Measurements from ENCODE around the gene RAD51B.
"Not testable (repeated sequence)": the region's sequence is repeated elsewhere in the genome, so short reads cannot be mapped to it uniquely, and the experiment has no call there.

Gene RAD51B

DNA sequence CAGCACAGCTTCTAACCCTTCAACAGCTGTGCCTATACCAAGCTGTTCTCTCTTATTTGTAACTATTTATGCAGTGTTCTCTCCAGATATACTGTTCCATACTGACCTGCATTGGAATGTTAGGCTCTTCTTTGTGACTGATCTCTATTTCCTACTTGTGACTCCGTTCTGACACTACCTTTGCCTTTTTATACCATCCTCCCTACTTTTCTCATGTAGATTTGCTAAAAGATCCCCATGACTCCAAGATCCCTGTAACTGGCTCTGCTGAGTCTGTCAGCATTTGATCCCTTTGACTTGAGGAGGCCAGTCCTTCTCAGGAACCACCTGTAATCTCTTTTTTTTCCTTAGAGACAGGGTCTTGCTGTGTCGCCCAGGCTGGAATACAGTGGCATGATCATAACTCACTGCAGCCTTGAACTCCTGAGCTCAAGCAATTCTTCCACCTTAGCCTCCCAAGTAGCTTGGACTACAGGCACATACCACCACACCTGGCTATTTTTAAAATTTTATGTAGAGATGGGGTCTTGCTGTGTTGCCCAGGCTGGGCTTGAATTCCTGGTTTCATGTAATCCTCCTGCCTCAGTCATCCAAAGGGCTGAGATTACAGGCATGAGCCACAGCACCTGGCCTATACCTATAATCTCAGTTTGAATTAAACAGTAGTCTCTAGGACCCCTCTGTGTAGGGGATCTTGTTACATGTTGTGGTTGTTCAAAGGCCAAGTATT lies 605.0 kb downstream of the RAD51B start:
- ATAC-seq: no peak
- peaks cover 5% of the 10 kb centered on the region for H3K4me1 Mint-ChIP-seq
- H3K27ac Mint-ChIP-seq: no peak overlapping the region
- H3K4me3 Mint-ChIP-seq: no peak overlapping the region
- no peaks in the 10 kb centered on the region for H3K36me3 Mint-ChIP-seq
- no peaks in the 10 kb centered on the region for H3K9me3 Mint-ChIP-seq
- DNase-seq (ENCODE audit: low spot score in 2 of 2): no peak

GRCh38 chr14:68426661-68427549 lies 607.3 kb downstream of the RAD51B start:
- Mint-ChIP-seq H3K36me3 (no peaks in the 10 kb centered on the region), H3K4me1 (no peaks in the 10 kb centered on the region), H3K4me3 (no peak overlapping the region), H3K27ac (no peak overlapping the region), H3K9me3 (no peaks in the 10 kb centered on the region)
- ATAC-seq: peak; percentile 58
- DNase-seq (ENCODE audit: low spot score in 2 of 2): no peak

GRCh38 chr14:68427550-68427890 lies 607.9 kb downstream of the RAD51B start:
- DNase-seq (ENCODE audit: low spot score in 2 of 2) (no peak), ATAC-seq (no peak)
- no peak overlapping the region for H3K4me3 Mint-ChIP-seq
- H3K9me3 Mint-ChIP-seq: no peaks in the 10 kb centered on the region
- no peaks in the 10 kb centered on the region for H3K36me3 Mint-ChIP-seq
- no peaks in the 10 kb centered on the region for H3K4me1 Mint-ChIP-seq
- no peak overlapping the region for H3K27ac Mint-ChIP-seq

GRCh38 chr14:68428900-68429299 lies 609.3 kb downstream of the RAD51B start:
- not testable (repeated sequence) for H3K4me1 Mint-ChIP-seq; ATAC-seq; H3K9me3 Mint-ChIP-seq; DNase-seq (ENCODE audit: low spot score in 2 of 2); H3K27ac Mint-ChIP-seq; H3K4me3 Mint-ChIP-seq; H3K36me3 Mint-ChIP-seq

DNA sequence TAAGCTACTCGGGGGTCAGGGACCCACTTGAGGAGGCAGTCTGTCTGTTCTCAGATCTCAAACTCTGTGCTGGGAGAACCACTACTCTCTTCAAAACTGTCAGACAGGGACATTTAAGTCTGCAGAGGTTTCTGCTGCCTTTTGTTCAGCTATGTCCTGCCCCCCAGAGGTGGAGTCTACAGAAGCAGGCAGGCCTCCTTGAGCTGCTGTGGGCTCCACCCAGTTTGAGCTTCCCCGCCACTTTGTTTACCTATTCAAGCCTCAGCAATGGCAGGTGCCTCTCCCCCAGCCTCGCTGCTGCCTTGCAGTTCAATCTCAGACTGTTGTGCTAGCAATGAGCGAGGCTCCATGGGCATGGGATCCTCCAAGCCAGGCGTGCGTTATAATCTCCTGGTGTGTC lies 614.6 kb downstream of the RAD51B start:
- H3K27ac Mint-ChIP-seq; DNase-seq (ENCODE audit: low spot score in 2 of 2): not testable (repeated sequence)

GRCh38 chr14:68435631-68436030 lies 616.1 kb downstream of the RAD51B start:
- not testable (repeated sequence) for ATAC-seq; H3K27ac Mint-ChIP-seq; H3K9me3 Mint-ChIP-seq; DNase-seq (ENCODE audit: low spot score in 2 of 2); H3K36me3 Mint-ChIP-seq; H3K4me1 Mint-ChIP-seq; H3K4me3 Mint-ChIP-seq

More for the DNA sequence above, 614.6 kb downstream of the RAD51B start:
- H3K9me3 Mint-ChIP-seq, H3K4me1 Mint-ChIP-seq, ATAC-seq, H3K4me3 Mint-ChIP-seq, H3K36me3 Mint-ChIP-seq: not testable (repeated sequence)

DNA sequence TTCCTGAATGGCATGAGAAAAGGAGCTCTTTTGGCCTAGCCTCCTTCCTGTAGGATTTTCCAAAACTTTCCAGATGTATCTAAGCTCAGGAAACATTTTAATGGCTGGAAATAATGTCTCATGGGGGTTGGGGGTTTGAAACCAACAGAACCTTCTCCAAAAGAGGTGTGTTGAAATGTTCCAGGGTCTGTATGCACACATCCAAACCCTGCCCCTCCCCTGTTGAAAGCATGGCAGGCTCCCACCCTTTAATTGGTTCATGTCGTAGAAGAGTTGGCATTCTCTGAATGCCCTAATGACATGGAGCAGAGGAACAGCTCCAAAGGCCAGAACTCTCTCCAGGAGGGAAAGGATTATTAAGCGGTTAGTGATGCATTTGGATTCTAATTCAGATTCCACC lies 620.1 kb downstream of the RAD51B start:
- Mint-ChIP-seq H3K9me3 (no peaks in the 10 kb centered on the region), H3K4me3 (no peak overlapping the region), H3K4me1 (no peaks in the 10 kb centered on the region), H3K36me3 (peaks cover 6% of the 10 kb centered on the region), H3K27ac (no peak overlapping the region)
- ATAC-seq: no peak
- DNase-seq (ENCODE audit: low spot score in 2 of 2): no peak

DNA sequence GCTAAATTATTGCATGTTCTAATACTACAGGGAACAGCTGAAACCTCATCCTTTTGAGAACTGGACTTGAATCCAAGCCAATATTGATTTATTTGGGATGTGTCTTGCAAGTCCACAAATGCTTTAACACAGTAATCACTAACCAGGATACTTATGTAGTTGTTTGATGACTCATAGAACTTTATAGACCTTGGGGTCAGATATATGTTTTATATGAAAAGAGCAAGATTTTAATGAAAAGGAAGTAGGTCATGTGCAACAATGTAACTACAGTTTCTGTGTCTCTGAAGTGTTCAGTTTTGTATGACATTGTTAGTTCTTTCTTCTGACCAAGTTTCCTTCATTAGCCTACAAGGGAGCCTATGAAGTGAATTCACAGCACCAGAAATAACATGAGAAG lies 621.2 kb downstream of the RAD51B start:
- Mint-ChIP-seq H3K4me1 (no peaks in the 10 kb centered on the region), H3K4me3 (no peak overlapping the region), H3K9me3 (no peaks in the 10 kb centered on the region), H3K36me3 (peaks cover 3% of the 10 kb centered on the region), H3K27ac (no peak overlapping the region)
- ATAC-seq (no peak), DNase-seq (ENCODE audit: low spot score in 2 of 2) (no peak)

- Mint-ChIP-seq H3K27ac (no peak overlapping the region), H3K36me3 (no peaks in the 10 kb centered on the region), H3K9me3 (no peaks in the 10 kb centered on the region), H3K4me1 (no peaks in the 10 kb centered on the region), H3K4me3 (no peak overlapping the region)
- DNase-seq (ENCODE audit: low spot score in 2 of 2) (no peak), ATAC-seq (no peak)
These were observed 622.0 kb downstream of the RAD51B start for GRCh38 chr14:68441542-68441941.

- H3K4me1 Mint-ChIP-seq: no peaks in the 10 kb centered on the region
These were observed 623.5 kb downstream of the RAD51B start for GRCh38 chr14:68442828-68443629.

DNA sequence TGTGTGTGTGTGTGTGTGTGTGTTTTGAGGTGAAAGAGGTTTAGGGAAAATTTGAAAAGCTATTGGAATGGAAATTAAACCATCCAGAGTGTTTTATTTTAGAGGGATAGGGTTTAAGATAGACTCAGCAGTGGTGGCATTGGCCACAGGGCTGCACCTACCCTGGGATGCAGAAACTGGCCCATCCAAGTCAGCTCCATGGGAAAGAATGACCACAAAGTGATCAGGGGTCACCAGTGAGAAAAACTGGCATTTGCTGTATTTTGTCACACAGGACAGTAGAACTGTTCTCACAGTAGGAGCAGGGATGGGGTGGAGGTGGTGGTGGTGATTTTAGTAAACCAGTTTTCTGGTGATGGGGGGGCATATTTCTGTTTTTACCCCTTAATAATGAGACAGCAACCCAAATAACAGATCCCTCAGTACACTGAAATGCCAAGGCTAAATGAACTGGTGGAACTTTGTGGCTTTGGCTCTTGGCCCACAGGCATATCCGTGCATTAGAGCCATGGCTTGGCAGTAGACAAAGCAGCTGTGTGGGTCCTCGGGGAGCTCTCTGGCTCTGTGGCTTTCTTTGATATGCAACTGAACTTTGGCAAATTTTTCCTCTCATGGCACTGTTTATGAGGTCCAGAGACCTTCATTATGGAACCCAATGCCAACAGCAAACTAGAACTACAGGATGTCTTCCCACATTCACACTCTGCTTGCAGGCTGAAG lies 625.0 kb downstream of the RAD51B start:
- H3K36me3 Mint-ChIP-seq: no peaks in the 10 kb centered on the region
- ATAC-seq (no peak), DNase-seq (ENCODE audit: low spot score in 2 of 2) (no peak)
- H3K4me3 Mint-ChIP-seq: no peak overlapping the region
- no peaks in the 10 kb centered on the region for H3K9me3 Mint-ChIP-seq
- H3K27ac Mint-ChIP-seq: no peak overlapping the region
- no peaks in the 10 kb centered on the region for H3K4me1 Mint-ChIP-seq

More at GRCh38 chr14:68442828-68443629, 623.5 kb downstream of the RAD51B start:
- Mint-ChIP-seq H3K4me3 (no peak overlapping the region), H3K27ac (no peak overlapping the region), H3K9me3 (no peaks in the 10 kb centered on the region), H3K36me3 (no peaks in the 10 kb centered on the region)
- ATAC-seq (no peak), DNase-seq (ENCODE audit: low spot score in 2 of 2) (no peak)

DNA sequence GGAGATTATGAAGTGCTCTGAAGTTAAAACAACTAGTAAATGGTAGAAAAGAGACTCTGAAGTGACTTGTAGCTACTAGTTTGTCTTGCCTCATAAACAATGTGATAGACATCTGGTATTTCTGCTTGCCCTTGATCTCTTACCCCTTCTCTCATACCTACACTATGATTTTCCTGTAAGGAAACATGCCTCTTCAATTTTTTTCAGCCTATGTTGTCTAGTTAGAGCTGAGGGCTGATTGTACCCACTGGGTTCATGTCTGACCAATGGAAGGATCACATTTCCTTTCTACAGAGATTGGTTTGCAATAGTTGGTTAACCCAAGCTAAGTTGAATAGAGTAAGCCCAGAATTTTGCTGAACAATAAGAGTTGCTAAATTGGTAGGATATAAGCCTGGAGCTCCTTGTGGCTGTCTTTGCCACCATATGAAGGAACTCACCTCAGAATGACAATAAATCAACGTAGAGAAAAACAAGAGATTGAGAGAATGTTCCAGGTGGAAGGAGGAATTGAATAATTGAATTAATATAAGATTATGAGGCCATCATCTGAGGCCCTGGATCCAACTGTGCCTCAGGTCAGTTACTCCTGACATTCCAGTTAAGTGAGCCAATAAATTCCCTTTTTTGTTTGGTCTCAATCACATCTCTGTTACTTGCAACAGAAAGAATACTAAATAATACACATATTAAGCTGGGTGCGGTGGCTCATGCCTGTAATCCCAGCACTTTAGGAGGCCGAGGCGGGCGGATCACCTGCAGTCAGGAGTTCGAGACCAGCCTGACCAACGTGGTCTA lies 626.9 kb downstream of the RAD51B start:
- ATAC-seq (no peak), DNase-seq (ENCODE audit: low spot score in 2 of 2) (no peak)
- Mint-ChIP-seq H3K4me3 (no peak overlapping the region), H3K36me3 (no peaks in the 10 kb centered on the region), H3K27ac (no peak overlapping the region), H3K9me3 (no peaks in the 10 kb centered on the region), H3K4me1 (no peaks in the 10 kb centered on the region)

- Mint-ChIP-seq H3K27ac (no peak overlapping the region), H3K36me3 (no peaks in the 10 kb centered on the region), H3K4me3 (no peak overlapping the region)
These were observed 628.1 kb downstream of the RAD51B start for GRCh38 chr14:68447581-68448251.

More at GRCh38 chr14:68447581-68448251, 628.1 kb downstream of the RAD51B start:
- H3K9me3 Mint-ChIP-seq: no peaks in the 10 kb centered on the region
- no peak for ATAC-seq
- no peak for DNase-seq (ENCODE audit: low spot score in 2 of 2)
- H3K4me1 Mint-ChIP-seq: no peaks in the 10 kb centered on the region
